Left lung (tissue), 10 donors: ENCODE results near the gene SLC25A25. TPM values are rescaled to one million over a fixed set of nuclear protein-coding genes. Genes with fewer than 3 reads are reported as not detected.
"Not testable (repeated sequence)": the region's sequence is repeated elsewhere in the genome, so short reads cannot be mapped to it uniquely, and the experiment has no call there.

Source experiments
- ATAC-seq: fragments of 200-7000 bp; cut with Tn5 transposase; one replicate; pipeline ENCODE4 v1.9.1; 2020; ENCODE audit warnings: moderate library complexity
- DNase-seq, 4 donors: peaks; one replicate each; pipeline ENCODE4 v3.0.0-alpha.2; 2013 to 2020
- H3K27ac ChIP-seq, 2 donors: fragments of 200-600 bp; sonication (generic) in 1 of 2; one replicate each; pipeline versions ENCODE4 v1.5.0 to v1.8.0; 2020 to 2021
- H3K27me3 ChIP-seq, 2 donors: fragments of 200-600 bp; sonication (generic) in 1 of 2; one replicate each; pipeline versions ENCODE4 v1.5.0 to v1.8.0; 2020 to 2021
- H3K36me3 ChIP-seq, 2 donors: fragments of 200-600 bp; sonication (generic) in 1 of 2; one replicate each; pipeline versions ENCODE4 v1.5.0 to v1.8.0; 2020 to 2021
- H3K4me1 ChIP-seq, 2 donors: fragments of 200-600 bp; one replicate each; pipeline ENCODE4 v1.8.0; 2021
- H3K4me3 ChIP-seq, 2 donors: fragments of 200-600 bp; sonication (generic) in 1 of 2; one replicate each; pipeline versions ENCODE4 v1.5.0 to v1.8.0; 2020 to 2021; ENCODE audit warnings: mild to moderate bottlenecking in 1 of 2
- H3K9me3 ChIP-seq, 2 donors: fragments of 200-600 bp; sonication (generic) in 1 of 2; one replicate each; pipeline versions ENCODE4 v1.5.0 to v1.8.0; 2020 to 2021
- intact Hi-C, 2 donors: fragments of 100-400 bp; cut with DNase I; formaldehyde crosslinking; loops; one replicate each; pipeline versions ENCODE4 v1.11.2 to v1.14.2; 2022
- polyA plus RNA-seq, 6 donors: library from polyadenylated mRNA; unstranded; fragments of 120-200 nt; gene quantifications; one replicate each; pipeline ENCODE4 v1.2.1, GENCODE V29; 2013; ENCODE audit not compliant: insufficient read length in 6 of 6
- total RNA-seq, 2 donors: library from RNA; stranded (reverse); fragmentation: NEBNext Ultra II Directional; extraction: Animal tissue kit (Norgen Biotek cat#: 25700); gene quantifications; one replicate each; pipeline ENCODE4 v1.2.1, GENCODE V29; 2021
- TF ChIP-seq, protein P1 (sequence below), 2 donors: fragments of 200-600 bp; sonication (generic) in 1 of 2; IDR thresholded peaks; one replicate each; pipeline versions ENCODE4 v1.5.0 to v1.8.0; 2021; ENCODE audit warnings: antibody characterized with exemption in 2 of 2
- donor health status: DM: no; HTN: yes; CAD: no.
- donor health status: DM: no; HTN: no; CAD: no.

Gene SLC25A25
- total and polyA plus RNA-seq, 8 donors = 9.8 to 21.0 (median 15.4) TPM

DNA sequence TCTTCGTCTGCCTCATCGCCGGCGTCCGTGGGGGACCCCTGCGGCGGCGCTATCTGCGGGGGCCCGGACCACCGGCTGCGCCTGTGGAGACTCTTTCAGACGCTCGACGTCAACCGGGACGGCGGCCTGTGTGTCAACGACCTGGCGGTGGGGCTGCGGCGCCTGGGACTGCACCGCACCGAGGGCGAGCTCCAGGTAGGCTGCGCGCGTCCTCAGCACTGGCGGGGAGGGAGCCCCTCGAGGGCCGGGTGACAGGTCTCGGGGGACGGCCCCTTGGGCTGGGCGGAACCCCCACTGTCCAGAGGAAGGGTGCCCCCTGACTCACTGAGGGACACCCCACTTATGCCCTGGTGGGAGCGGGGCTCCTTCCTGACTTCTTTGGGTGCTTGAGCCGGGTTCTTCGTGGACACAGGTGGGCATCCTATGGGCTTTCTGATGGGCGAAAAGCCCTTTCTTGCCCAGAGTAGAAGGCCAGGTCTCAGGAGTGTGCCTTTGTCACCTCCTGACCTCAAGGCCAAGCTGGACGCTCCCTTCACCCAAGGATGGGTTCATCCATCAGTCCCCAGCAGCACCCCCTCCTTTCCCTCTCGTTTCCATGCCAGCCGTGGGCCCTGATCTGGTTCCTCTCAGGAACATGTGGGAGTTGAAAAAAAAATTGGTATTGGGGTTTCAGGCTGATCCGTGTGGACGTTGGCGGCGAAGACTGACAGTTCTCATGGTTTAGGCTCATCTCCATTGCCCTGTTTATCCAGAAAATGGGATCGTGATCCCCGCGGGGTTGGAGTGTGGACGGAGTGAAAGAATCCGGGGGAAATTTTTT lies 564 bp downstream of the SLC25A25 start:
- intact Hi-C loops = no loop called here
- peaks cover 39 to 81% of the 10 kb centered on the region in 2 donors for H3K4me1 ChIP-seq
- ATAC-seq = no peak

DNA sequence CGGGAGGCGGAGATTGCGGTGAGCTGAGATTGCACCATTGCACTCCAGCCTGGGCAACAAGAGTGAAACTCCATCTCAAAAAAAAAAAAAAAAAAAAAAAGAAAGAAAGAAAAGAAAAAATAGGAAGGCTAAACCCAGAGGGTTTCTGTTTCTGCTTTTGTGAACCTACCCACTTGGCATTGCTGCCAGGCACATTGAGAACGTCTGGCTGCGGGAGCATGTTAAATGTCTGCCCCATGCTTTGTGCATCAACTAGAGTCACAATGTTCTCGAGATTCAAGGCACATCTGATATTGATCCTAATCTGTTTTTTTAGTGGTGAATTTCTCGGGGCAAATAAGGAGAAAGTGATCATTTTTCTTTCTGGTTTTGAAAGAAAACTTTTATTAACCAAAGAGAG lies 2.8 kb downstream of the SLC25A25 start:
- TF ChIP-seq, protein P1, sequence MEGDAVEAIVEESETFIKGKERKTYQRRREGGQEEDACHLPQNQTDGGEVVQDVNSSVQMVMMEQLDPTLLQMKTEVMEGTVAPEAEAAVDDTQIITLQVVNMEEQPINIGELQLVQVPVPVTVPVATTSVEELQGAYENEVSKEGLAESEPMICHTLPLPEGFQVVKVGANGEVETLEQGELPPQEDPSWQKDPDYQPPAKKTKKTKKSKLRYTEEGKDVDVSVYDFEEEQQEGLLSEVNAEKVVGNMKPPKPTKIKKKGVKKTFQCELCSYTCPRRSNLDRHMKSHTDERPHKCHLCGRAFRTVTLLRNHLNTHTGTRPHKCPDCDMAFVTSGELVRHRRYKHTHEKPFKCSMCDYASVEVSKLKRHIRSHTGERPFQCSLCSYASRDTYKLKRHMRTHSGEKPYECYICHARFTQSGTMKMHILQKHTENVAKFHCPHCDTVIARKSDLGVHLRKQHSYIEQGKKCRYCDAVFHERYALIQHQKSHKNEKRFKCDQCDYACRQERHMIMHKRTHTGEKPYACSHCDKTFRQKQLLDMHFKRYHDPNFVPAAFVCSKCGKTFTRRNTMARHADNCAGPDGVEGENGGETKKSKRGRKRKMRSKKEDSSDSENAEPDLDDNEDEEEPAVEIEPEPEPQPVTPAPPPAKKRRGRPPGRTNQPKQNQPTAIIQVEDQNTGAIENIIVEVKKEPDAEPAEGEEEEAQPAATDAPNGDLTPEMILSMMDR (IDR thresholded peaks at IDR 0.05) = no peak
- no peak for ATAC-seq
- H3K27me3 ChIP-seq = no peaks in the 10 kb centered on the region
- H3K4me1 ChIP-seq = peaks cover 44 to 75% of the 10 kb centered on the region in 2 donors
- H3K9me3 ChIP-seq = no peaks in the 10 kb centered on the region
- intact Hi-C loops = no loop called here
- H3K27ac ChIP-seq = peak overlapping the region in 1 of 2 donors; percentile 88
- no peaks in the 10 kb centered on the region for H3K36me3 ChIP-seq
- H3K4me3 ChIP-seq = peak overlapping the region in 1 of 2 donors; percentile 97
- DNase-seq = no peak

More for the DNA sequence above, 564 bp downstream of the SLC25A25 start:
- TF ChIP-seq, protein P1 (IDR thresholded peaks at IDR 0.05) = no peak
- Histone ChIP-seq H3K9me3 (no peaks in the 10 kb centered on the region), H3K27me3 (no peaks in the 10 kb centered on the region), H3K27ac (peak overlapping the region; percentile 89 to 97), H3K36me3 (peaks cover 0 to under 1% of the 10 kb centered on the region in 2 donors), H3K4me3 (peak overlapping the region; percentile 86 to 97)
- peak in 1 of 4 donors; percentile 64 for DNase-seq

DNA sequence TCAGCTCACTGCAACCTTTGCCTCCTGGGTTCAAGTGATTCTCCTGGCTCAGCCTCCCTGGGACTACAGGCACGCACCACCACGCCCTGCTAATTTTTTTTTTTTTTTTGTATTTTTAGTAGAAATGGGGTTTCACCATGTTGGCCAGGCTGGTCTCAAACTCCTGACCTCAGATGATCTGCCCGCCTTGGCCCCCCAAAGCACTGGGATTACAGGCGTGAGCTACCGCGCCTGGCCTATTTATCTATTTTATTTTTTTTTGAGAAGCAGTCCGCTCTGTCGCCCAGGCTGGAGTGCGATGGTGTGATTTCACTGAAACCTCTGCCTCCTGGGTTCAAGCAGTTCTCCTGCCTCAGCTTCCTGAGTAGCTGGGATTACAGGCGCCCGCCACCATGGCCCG lies 3.4 kb downstream of the SLC25A25 start:
- H3K27me3 ChIP-seq, DNase-seq, H3K9me3 ChIP-seq, ATAC-seq, H3K36me3 ChIP-seq, intact Hi-C loops: not testable (repeated sequence)
- H3K4me3 ChIP-seq = peak overlapping the region in 1 of 2 donors; percentile 17
- peak overlapping the region; percentile 77 to 88 for H3K27ac ChIP-seq
- H3K4me1 ChIP-seq = peaks cover 38 to 70% of the 10 kb centered on the region in 2 donors

DNA sequence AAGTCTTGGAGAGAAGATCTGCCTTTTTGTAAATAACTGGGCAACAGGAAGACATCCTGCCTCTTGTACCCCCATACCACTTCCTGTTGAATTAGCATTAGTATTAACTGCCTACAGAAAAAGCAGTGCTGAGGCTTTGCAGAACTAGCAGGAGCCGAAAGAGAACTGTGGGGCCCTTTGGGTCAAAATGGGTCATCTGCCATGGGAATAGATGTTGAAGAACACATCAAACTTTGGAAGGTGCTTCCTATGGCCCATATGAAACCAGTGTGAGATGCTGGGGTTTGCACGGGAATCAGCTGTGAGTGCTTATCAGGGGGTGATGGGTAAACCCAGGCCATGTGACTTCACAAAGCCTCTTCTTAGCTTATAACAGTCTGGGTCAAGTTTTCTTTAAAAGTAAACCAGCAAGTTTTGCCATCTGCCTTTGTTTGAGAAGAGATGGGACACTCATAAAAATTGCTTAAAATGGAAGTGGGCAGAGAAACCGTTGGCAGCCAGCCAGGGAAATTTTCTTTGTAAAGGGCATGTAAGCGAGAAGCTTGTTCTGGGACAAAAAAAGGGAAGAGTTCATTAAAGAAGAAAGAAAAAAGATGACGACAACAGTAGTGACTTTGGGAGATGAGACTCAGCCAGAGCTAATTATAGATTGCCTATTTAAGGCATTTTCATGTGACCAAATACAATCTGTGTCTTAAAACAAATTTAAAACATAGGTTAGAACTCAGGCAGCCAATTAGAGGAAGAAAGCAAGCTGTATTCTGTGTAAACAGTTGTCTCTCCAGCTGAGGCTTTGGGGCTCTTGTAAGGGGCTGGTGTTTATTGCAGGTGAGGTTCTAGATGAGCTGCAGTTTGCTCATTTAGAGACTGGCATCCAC lies 4.4 kb downstream of the SLC25A25 start:
- no peaks in the 10 kb centered on the region for H3K9me3 ChIP-seq
- intact Hi-C loops = no loop called here
- no peaks in the 10 kb centered on the region for H3K36me3 ChIP-seq
- peak overlapping the region; percentile 77 to 88 for H3K27ac ChIP-seq
- ATAC-seq (no peak), DNase-seq (peak in 3 of 4 donors; percentile 75 to 89 (median 83))
- TF ChIP-seq, protein P1 (IDR thresholded peaks at IDR 0.05) = no peak
- H3K4me3 ChIP-seq = peak overlapping the region in 1 of 2 donors; percentile 17
- H3K4me1 ChIP-seq = peaks cover 34 to 71% of the 10 kb centered on the region in 2 donors
- H3K27me3 ChIP-seq = no peaks in the 10 kb centered on the region

DNA sequence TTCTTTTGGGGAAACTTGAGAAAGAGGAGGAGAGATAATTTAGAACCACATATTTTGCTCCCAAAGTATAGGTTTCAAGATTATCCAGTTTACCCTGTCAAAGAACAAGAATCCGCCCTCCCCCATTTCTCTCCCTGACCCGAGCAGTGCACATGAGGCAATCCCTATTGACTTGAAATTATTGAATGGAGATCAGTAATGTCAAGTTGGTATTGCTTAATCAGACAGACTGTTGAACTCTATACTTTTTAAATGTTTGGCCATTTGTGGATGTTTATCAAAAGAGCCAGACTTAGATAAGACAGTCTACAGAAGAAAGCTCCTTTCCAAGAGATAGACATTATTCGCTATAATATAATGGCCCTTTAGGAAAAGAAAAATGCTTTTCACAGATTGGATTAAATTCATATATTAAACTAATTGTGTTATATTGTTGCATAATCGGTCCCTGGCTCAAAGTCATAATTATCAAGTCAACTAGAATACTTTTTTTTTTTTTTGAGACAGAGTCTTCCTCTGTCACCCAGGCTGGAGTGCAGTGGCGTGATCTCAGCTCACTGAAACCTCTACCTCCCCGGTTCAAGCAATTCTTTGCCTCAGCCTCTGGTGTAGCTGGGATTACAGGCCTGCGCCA lies 5.3 kb downstream of the SLC25A25 start:
- H3K4me1 ChIP-seq = peaks cover 41 to 81% of the 10 kb centered on the region in 2 donors
- TF ChIP-seq, protein P1 (IDR thresholded peaks at IDR 0.05) = no peak
- no peaks in the 10 kb centered on the region for H3K9me3 ChIP-seq
- ATAC-seq (peak; percentile 2), DNase-seq (no peak)
- H3K27me3 ChIP-seq = no peaks in the 10 kb centered on the region
- H3K27ac ChIP-seq = peak overlapping the region; percentile 77 to 88
- intact Hi-C loops = no loop called here
- no peak overlapping the region for H3K4me3 ChIP-seq
- no peaks in the 10 kb centered on the region for H3K36me3 ChIP-seq
